Measurements from ENCODE around the gene CTU1. TPM values are rescaled to one million over a fixed set of nuclear protein-coding genes. Genes with fewer than 3 reads are reported as not detected.
"Not testable (repeated sequence)": the region's sequence is repeated elsewhere in the genome, so short reads cannot be mapped to it uniquely, and the experiment has no call there.

The CTU1 gene
- total and polyA plus RNA-seq, 9 donors: 2.7 to 4.8 (median 3.4) TPM

- no peaks in the 10 kb centered on the region for H3K4me1 ChIP-seq (ENCODE audit: control insufficient read depth, insufficient read depth, low read length)
- no peak overlapping the region for H3K4me3 ChIP-seq (ENCODE audit: low read length)
- H3K27ac ChIP-seq (ENCODE audit: low read length): no peak overlapping the region
These were observed 35.3 kb upstream of the CTU1 start for GRCh38 chr19:51143486-51143885.

DNA sequence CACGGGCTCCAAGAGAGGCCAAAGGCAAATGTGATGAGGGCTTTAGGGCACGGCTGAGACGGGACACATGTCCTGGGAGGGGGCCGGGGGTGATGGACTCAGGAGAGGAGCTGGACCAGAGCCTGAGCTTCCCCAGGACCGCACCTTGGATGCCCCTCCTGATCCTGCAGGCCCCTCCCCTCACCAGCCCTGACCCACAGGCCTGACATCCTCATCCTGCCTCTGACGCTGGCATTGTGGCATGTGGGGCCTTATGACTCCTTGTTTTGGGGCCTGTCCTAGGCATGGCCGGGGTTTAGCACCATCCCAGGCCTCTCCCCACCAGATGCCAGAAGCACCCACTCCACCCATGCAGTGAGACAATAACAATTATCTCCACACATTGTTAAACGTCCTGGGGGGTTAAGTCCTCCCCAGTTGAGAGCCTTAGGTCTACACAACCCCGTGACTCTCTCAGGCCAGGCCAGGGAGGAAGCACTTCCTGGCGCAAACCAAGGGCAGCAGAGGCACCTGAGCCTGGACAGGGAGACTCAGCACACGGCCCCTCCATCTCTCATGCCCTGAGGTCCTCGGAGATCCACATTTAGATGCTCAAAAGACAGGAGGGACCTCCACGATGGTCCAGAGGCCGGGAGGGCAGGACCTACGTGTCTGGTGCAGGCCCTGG lies 34.7 kb upstream of the CTU1 start:
- not testable (repeated sequence) for H3K36me3 ChIP-seq (ENCODE audit: control insufficient read depth, insufficient read depth, low read length); H3K4me1 ChIP-seq (ENCODE audit: control insufficient read depth, insufficient read depth, low read length); H3K4me3 ChIP-seq (ENCODE audit: low read length); DNase-seq; H3K27me3 ChIP-seq (ENCODE audit: control insufficient read depth, insufficient read depth, low read length); H3K9me3 ChIP-seq (replicated peaks; ENCODE audit: control insufficient read depth, low read depth, low read length)
- WGBS (ENCODE audit: insufficient coverage): 86% methylated on average over 1 of the region's 15 CpGs
- peak overlapping the region; percentile 7 for H3K27ac ChIP-seq (ENCODE audit: low read length)

More at GRCh38 chr19:51143486-51143885, 35.3 kb upstream of the CTU1 start:
- no peak for DNase-seq
- Histone ChIP-seq H3K27me3 (ENCODE audit: control insufficient read depth, insufficient read depth, low read length) (no peaks in the 10 kb centered on the region), H3K36me3 (ENCODE audit: control insufficient read depth, insufficient read depth, low read length) (no peaks in the 10 kb centered on the region), H3K9me3 (replicated peaks; ENCODE audit: control insufficient read depth, low read depth, low read length) (no peaks in the 10 kb centered on the region)
- no CpG with 5 or more reads among the region's 5 CpGs for WGBS (ENCODE audit: insufficient coverage)

DNA sequence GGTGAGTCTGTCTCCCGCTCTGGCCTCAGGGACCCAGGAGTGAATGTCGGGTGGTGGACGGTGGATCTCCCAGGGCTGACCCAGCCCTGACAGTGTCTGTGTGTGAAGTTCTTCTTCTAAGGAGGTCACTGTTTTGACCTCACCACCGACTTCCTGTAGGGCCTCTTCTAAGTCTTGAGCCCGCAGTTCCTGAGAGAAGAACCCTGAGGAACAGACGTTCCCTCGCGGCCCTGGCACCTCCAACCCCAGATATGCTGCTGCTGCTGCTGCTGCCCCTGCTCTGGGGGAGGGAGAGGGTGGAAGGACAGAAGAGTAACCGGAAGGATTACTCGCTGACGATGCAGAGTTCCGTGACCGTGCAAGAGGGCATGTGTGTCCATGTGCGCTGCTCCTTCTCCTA lies 33.9 kb upstream of the CTU1 start, which contains the start of gene SIGLEC7:
Gene SIGLEC7 (plus strand): TSS at position 183 of the 400 bp plus-strand sequence. CDS start 69 bp downstream, at position 252.
- Histone ChIP-seq H3K36me3 (ENCODE audit: control insufficient read depth, insufficient read depth, low read length) (no peaks in the 10 kb centered on the region), H3K4me1 (ENCODE audit: control insufficient read depth, insufficient read depth, low read length) (peaks cover 3% of the 10 kb centered on the region), H3K27me3 (ENCODE audit: control insufficient read depth, insufficient read depth, low read length) (no peaks in the 10 kb centered on the region), H3K27ac (ENCODE audit: low read length) (peak within 1 kb of the TSS; percentile 7), H3K4me3 (ENCODE audit: low read length) (no peak within 1 kb of the TSS), H3K9me3 (replicated peaks; ENCODE audit: control insufficient read depth, low read depth, low read length) (no peaks in the 10 kb centered on the region)
- 74% methylated on average over 8 of the region's 14 CpGs for WGBS (ENCODE audit: insufficient coverage)
- DNase-seq: peak; percentile 67

DNA sequence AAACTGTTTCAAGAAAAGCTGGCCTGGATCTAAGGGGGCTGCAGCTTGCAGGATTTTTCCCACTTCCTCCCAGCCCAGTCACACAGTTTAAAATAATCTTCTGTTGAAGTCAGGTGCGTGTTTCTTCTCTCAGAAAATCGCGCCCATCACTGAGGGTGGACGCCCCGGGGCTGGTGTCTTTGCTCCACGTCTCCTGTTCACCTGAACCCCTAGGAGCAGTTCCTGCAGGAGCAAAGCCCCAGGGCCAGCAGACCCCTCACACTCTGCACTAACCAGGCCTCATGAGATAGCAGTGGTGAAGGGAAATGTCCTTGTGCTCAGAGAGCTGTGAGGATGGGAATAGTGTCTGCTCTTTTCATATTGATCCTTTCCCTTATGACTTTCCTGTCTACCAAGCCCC lies 33.0 kb upstream of the CTU1 start:
- Histone ChIP-seq H3K36me3 (ENCODE audit: control insufficient read depth, insufficient read depth, low read length) (no peaks in the 10 kb centered on the region), H3K27ac (ENCODE audit: low read length) (no peak overlapping the region), H3K27me3 (ENCODE audit: control insufficient read depth, insufficient read depth, low read length) (no peaks in the 10 kb centered on the region)

DNA sequence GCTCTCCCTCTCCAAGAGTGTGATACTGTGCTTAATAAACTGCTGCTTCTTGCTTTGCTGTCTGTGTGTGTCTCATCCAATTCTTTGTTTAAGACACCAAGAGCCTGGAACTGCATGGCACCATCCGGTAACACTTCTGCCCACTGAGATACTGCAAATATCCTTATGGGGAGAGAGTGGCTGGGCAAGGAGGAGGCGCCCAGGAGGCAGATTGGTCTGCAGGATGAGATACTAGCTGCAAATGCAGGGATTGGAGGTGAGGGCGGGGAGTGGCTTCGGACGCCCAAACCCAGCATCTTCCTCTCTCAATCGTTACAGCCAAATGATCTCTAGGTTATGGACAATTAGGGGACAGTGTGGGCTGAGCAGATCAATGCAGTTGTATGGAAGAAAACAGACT lies 32.2 kb upstream of the CTU1 start:
- WGBS (ENCODE audit: insufficient coverage): 60% methylated on average over 1 of the region's 6 CpGs
- no peak for DNase-seq
- Histone ChIP-seq H3K36me3 (ENCODE audit: control insufficient read depth, insufficient read depth, low read length) (no peaks in the 10 kb centered on the region), H3K27ac (ENCODE audit: low read length) (no peak overlapping the region), H3K4me3 (ENCODE audit: low read length) (no peak overlapping the region), H3K4me1 (ENCODE audit: control insufficient read depth, insufficient read depth, low read length) (peaks cover 3% of the 10 kb centered on the region), H3K9me3 (replicated peaks; ENCODE audit: control insufficient read depth, low read depth, low read length) (no peaks in the 10 kb centered on the region), H3K27me3 (ENCODE audit: control insufficient read depth, insufficient read depth, low read length) (no peaks in the 10 kb centered on the region)

More for the DNA sequence above, 33.0 kb upstream of the CTU1 start:
- no peak overlapping the region for H3K4me3 ChIP-seq (ENCODE audit: low read length)
- H3K4me1 ChIP-seq (ENCODE audit: control insufficient read depth, insufficient read depth, low read length): peaks cover 3% of the 10 kb centered on the region
- no peak for DNase-seq
- no CpG with 5 or more reads among the region's 6 CpGs for WGBS (ENCODE audit: insufficient coverage)
- no peaks in the 10 kb centered on the region for H3K9me3 ChIP-seq (replicated peaks; ENCODE audit: control insufficient read depth, low read depth, low read length)

DNA sequence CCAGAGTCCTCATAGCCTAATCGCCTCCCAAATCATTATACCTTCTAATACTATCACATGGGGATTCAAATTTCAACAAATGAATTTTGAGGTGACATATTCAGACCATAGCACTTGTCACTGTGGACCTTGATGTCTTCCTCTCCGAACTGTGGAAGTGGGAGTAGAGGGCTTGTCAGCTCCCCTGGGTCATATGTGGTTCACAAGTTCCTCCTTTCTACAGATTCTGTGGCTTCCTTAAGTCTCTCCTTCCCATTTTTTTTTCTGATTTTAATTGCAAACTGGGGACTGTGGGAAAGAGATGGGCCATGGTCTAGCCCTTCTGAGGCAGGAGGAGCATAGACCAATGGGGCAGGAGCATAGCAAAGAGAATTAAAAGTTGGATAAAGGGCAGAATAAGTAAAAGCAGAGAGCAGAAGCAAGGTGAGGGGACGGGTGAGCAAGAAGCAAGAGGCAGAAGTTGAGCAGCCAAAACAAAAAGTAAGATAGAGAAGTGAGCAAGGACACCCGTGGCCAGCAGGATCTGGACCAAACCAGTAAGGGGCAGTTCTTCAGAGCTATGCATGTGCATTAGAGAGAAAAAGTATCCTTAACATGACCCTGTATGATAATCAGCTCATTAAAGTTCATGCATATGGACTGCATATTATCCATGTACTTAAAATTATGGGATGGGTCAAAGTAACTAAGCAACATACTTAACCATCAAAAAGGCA lies 31.2 kb upstream of the CTU1 start:
- no peaks in the 10 kb centered on the region for H3K9me3 ChIP-seq (replicated peaks; ENCODE audit: control insufficient read depth, low read depth, low read length)
- no peak overlapping the region for H3K4me3 ChIP-seq (ENCODE audit: low read length)
- no peaks in the 10 kb centered on the region for H3K36me3 ChIP-seq (ENCODE audit: control insufficient read depth, insufficient read depth, low read length)
- no peaks in the 10 kb centered on the region for H3K27me3 ChIP-seq (ENCODE audit: control insufficient read depth, insufficient read depth, low read length)
- 59% methylated on average over 2 of the region's 4 CpGs for WGBS (ENCODE audit: insufficient coverage)
- DNase-seq: peak; percentile 60
- H3K27ac ChIP-seq (ENCODE audit: low read length): peak overlapping the region; percentile 35
- H3K4me1 ChIP-seq (ENCODE audit: control insufficient read depth, insufficient read depth, low read length): peaks cover 3% of the 10 kb centered on the region

DNA sequence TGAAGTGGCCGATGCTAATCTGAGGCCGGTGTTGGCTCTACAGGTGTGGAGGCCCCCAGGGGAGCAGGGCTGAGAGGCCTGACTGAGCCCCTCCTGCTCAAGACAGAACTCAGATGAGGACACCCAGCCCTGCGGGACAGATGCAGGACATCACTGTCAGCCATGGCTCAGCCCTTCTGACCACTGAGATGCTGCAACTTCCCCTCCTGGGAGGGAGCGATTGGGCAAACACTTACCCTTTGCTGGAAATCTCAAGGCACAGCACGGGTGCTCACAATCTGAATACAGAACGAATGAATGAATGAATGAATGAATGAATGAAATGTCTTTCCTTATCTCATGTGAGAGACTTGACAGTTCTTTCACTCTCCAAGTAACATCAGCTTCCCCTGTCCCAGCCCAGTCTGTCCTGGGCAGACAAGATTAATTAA lies 30.4 kb upstream of the CTU1 start:
- Histone ChIP-seq H3K27me3 (ENCODE audit: control insufficient read depth, insufficient read depth, low read length) (no peaks in the 10 kb centered on the region), H3K4me1 (ENCODE audit: control insufficient read depth, insufficient read depth, low read length) (peaks cover 3% of the 10 kb centered on the region), H3K36me3 (ENCODE audit: control insufficient read depth, insufficient read depth, low read length) (no peaks in the 10 kb centered on the region), H3K9me3 (replicated peaks; ENCODE audit: control insufficient read depth, low read depth, low read length) (no peaks in the 10 kb centered on the region), H3K4me3 (ENCODE audit: low read length) (no peak overlapping the region), H3K27ac (ENCODE audit: low read length) (no peak overlapping the region)
- DNase-seq: peak; percentile 34
- 80% methylated on average over 2 of the region's 6 CpGs for WGBS (ENCODE audit: insufficient coverage)

DNA sequence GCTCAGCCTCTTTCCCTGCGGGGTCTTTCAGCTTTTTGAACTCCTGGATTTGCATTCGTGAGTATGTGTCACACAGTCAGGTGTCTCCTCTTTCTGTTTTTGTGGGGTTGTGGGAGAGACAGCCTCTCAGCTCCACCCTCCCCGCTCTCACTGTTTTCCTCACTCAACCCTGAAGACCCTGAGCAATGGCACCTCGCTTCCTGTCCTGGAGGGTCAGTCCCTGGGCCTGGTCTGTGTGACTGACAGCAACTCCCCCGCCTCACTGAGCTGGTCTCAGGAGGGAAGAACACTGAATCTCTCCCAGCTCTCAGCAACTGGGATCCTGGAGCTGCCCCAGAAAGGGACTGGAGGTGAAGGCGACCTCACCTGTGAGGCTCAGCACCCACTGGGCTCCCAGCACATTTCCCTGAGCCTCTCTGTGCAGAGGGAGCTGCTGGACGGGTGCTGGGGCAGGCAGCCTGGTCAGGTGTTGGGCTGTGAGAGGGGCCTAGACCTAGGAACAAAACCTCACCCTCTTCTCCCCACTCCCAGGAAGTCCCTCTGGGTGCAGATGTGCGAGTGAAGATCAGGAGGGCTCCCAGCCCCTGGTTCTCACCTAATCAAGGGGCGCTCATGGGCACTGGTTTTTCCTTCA lies 29.7 kb upstream of the CTU1 start:
- Histone ChIP-seq H3K27ac (ENCODE audit: low read length) (no peak overlapping the region), H3K36me3 (ENCODE audit: control insufficient read depth, insufficient read depth, low read length) (no peaks in the 10 kb centered on the region), H3K27me3 (ENCODE audit: control insufficient read depth, insufficient read depth, low read length) (no peaks in the 10 kb centered on the region), H3K4me3 (ENCODE audit: low read length) (no peak overlapping the region), H3K9me3 (replicated peaks; ENCODE audit: control insufficient read depth, low read depth, low read length) (no peaks in the 10 kb centered on the region), H3K4me1 (ENCODE audit: control insufficient read depth, insufficient read depth, low read length) (peaks cover 3% of the 10 kb centered on the region)
- DNase-seq: no peak
- 83% methylated on average over 3 of the region's 9 CpGs for WGBS (ENCODE audit: insufficient coverage)

DNA sequence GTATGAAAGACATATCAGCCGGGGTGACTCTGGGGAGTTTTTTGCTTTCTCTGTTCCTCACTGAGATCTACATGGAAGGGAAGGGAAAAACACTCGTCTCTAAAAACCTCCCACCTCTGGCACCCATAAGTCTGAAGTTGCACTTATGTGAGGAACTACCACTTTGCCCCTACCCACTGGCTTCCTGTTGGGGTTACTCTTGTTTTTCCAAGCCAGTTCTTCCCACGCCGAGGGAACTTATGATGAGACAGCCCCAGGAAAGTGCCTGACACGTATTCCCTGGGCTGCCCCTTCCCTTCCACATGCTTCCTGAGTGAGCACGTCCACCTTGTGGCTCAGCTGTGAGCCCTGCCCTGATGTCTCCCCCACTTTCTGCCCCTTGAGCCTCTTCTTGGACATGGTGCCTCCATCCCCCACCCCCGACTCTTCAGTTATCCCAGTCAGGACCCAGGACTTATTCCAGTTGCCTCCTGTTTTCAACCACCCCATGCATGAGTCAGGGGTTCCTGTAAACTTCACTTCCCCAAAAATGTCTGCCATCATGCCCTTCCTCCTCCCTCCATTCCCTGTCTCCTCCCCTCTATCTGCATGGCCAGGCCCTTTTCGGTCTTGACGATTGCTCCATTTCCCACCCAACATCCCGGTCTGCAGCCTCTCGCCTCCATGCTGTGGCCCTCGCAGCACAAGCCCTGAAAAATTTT lies 28.8 kb upstream of the CTU1 start:
- Histone ChIP-seq H3K36me3 (ENCODE audit: control insufficient read depth, insufficient read depth, low read length) (no peaks in the 10 kb centered on the region), H3K4me1 (ENCODE audit: control insufficient read depth, insufficient read depth, low read length) (peaks cover 7% of the 10 kb centered on the region), H3K27me3 (ENCODE audit: control insufficient read depth, insufficient read depth, low read length) (no peaks in the 10 kb centered on the region), H3K9me3 (replicated peaks; ENCODE audit: control insufficient read depth, low read depth, low read length) (no peaks in the 10 kb centered on the region), H3K4me3 (ENCODE audit: low read length) (no peak overlapping the region), H3K27ac (ENCODE audit: low read length) (no peak overlapping the region)
- WGBS (ENCODE audit: insufficient coverage): 48% methylated on average over 10 of the region's 12 CpGs
- peak; percentile 72 for DNase-seq

Measured in muscle of leg (tissue), 11 donors.